ENCODE results near the gene DRAXIN. TPM values are rescaled to one million over a fixed set of nuclear protein-coding genes. Genes with fewer than 3 reads are reported as not detected.

Gene DRAXIN
- total RNA-seq, 2 donors from 2014 or later: 0.04 to 0.13 TPM

DNA sequence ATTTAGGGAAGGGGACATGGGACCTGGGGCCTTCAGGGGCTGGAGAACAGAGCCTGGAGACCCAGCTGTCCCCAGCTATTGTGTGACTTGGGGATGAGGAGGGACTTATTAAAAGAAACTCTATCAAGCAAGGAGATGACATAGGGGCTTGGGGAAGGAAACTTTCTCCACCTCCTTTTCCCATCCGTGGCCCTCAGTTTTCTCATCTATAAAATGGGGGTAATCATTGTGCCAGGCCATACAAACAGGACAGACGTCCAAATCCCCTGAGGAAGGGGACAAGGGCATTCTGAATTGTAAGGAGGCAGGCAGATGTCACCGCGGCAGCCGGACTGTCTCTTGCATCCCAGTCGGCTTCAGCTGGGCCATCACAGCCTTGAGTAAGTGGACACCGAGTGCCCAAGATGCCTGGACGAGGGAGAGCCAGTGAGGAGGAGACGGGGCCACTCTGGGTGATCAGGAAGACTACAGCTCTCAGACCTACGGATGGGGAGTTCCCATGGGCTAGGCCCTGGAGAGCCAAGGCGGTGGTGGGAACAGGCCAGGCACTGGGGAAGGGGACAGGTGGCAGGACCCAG is 39.2 kb upstream of the DRAXIN start:
- Mint-ChIP-seq H3K4me3 (no peak overlapping the region), H3K27me3 (no peaks in the 10 kb centered on the region)
- ATAC-seq (replicated peaks): no peak

DNA sequence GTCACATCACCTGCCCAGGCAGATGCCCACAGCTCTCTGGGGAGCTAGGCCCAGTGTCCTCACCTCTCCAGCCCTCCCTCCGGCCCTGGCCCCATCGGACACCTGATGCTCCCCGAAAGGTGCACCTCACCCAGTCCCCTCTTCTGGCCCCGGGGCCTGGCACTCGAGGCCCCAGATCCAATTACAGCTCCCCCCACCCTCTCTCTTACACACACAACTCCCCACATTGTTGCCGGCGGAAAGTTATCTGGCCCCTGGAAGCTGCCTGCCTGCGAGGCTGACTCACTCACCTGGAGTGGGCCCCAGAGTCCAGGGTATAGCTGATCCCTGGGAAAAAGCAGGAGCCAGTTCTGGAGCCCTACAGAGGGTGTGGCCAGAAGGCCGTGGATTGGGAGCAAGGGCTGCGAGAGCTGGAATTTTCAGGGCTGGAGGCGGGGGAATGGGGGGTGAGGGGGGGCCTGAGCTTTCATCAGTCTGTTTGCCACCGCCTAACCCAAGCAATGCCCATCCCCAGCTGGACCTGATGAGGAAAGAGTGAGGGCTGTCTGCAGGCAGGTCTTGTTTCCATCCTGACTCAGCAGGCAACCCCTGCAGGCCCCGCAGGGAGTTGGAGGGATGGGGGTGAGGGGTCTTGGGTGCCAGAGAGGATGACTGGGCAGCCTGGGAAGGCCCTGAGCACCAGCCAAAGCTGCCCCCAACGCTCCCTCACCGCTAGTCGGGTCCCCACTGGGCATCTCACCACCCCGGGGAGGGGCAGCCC is 38.2 kb upstream of the DRAXIN start:
- ATAC-seq (replicated peaks): no peak
- Mint-ChIP-seq H3K4me3 (peak overlapping the region; percentile 22), H3K27me3 (no peaks in the 10 kb centered on the region), H3K4me1 (peaks cover 5% of the 10 kb centered on the region), H3K27ac (no peak overlapping the region), H3K9me3 (no peaks in the 10 kb centered on the region), H3K36me3 (ENCODE audit: low read depth) (peaks cover 12% of the 10 kb centered on the region)

More for the DNA sequence above, 39.2 kb upstream of the DRAXIN start:
- Mint-ChIP-seq H3K4me1 (peaks cover 5% of the 10 kb centered on the region), H3K27ac (no peak overlapping the region), H3K36me3 (ENCODE audit: low read depth) (peaks cover 3% of the 10 kb centered on the region), H3K9me3 (no peaks in the 10 kb centered on the region)

DNA sequence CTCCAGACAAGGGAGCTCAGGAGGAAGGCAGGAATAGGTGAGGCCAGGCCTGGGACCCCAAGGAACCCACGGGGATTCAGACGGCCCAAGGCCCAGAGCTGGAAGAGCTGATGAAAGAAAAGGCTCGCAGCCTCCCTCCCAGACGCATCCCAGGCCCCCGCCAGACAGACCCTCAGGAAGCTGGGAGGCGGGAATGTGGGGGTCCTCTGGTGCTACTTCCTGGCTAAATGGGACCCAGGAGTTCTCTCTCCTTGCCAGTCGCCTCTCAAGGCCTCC is 37.7 kb upstream of the DRAXIN start:
- Mint-ChIP-seq H3K4me1 (peaks cover 5% of the 10 kb centered on the region), H3K36me3 (ENCODE audit: low read depth) (peaks cover 12% of the 10 kb centered on the region), H3K27ac (no peak overlapping the region), H3K4me3 (peak overlapping the region; percentile 22), H3K27me3 (no peaks in the 10 kb centered on the region), H3K9me3 (no peaks in the 10 kb centered on the region)
- ATAC-seq (replicated peaks): no peak

- Mint-ChIP-seq H3K36me3 (ENCODE audit: low read depth) (peaks cover 12% of the 10 kb centered on the region), H3K27ac (peak within 1 kb of the TSS; percentile 75), H3K4me3 (peak within 1 kb of the TSS; percentile 73), H3K27me3 (no peaks in the 10 kb centered on the region), H3K4me1 (peaks cover 5% of the 10 kb centered on the region), H3K9me3 (no peaks in the 10 kb centered on the region)
- ATAC-seq (replicated peaks): peak; percentile 87
These were observed 37.2 kb upstream of the DRAXIN start, which contains the start of the genes FBXO2 and FBXO44 for GRCh38 chr1:11654137-11654938. Gene FBXO2 (minus strand): TSS chr1:11654429. CDS start chr1:11654340, 89 bp downstream. Gene FBXO44 (plus strand): TSS chr1:11654877. CDS start chr1:11655836, 959 bp downstream.

DNA sequence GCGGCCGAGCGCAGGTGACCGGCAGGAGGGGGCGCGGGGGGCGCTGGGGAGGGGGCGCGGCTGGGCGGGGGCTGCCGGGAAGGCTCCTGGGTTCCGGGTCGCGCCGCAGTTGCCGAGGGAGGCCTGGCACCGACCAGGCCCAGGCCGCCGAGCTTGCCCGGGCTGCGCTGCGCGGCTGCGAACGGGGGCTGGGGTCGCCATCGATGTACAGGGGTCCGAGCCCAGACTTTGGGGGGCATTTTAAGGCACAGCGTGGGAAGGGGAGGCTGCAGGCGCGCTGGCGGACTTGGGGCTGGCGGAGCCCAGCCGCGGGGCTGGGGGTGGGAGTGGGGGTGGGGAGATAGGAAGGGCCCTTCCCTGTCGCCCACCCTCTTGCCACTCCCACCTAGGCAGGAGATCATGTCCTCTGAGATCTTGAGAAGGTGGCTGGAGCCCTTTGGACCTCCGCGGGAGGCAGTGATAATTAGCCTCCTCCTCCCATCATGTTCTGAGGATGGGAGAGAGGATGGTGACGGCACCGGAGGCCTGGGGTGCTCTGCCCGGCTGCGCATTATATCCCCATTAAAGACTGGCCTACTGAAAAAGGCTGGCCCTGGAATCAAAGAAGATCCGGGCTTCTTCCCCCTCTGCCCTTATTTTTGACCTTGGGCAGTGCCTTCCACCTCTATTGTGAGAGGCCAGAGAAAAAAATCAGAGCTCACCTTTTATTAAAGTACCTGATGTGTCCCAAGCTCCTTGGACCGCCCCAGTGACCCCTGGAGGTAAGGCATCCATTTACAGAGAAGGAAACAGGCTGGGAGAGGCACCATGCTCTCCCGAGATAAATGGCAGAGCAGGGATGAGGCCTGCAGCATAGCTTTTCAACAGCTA is 36.3 kb upstream of the DRAXIN start:
- Mint-ChIP-seq H3K4me3 (peak overlapping the region; percentile 73), H3K27me3 (no peaks in the 10 kb centered on the region), H3K4me1 (peaks cover 5% of the 10 kb centered on the region), H3K36me3 (ENCODE audit: low read depth) (peaks cover 19% of the 10 kb centered on the region), H3K9me3 (no peaks in the 10 kb centered on the region), H3K27ac (peak overlapping the region; percentile 75)
- peak; percentile 42 for ATAC-seq (replicated peaks)

DNA sequence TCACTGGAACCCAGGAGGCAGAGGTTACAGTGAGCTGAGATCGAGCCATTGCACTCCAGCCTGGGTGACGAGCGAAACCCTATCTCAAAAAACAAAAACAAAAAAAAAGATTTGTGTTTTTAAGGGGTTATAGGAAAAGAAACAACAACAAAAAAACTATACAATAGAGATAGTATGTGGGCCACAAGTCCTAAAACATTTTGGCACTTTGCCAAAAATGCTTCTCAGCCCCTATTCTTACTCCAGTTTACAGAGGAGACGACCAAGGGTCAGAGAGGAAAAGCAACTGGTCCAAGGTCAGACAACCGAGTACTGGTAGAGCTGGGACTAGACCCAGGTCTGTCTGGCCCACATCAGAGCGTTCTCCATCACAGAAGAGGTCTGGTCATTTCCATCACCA is 33.9 kb upstream of the DRAXIN start:
- Mint-ChIP-seq H3K27me3 (no peaks in the 10 kb centered on the region), H3K27ac (no peak overlapping the region), H3K36me3 (ENCODE audit: low read depth) (peaks cover 31% of the 10 kb centered on the region), H3K4me1 (no peaks in the 10 kb centered on the region), H3K9me3 (no peaks in the 10 kb centered on the region), H3K4me3 (no peak overlapping the region)
- ATAC-seq (replicated peaks): no peak

DNA sequence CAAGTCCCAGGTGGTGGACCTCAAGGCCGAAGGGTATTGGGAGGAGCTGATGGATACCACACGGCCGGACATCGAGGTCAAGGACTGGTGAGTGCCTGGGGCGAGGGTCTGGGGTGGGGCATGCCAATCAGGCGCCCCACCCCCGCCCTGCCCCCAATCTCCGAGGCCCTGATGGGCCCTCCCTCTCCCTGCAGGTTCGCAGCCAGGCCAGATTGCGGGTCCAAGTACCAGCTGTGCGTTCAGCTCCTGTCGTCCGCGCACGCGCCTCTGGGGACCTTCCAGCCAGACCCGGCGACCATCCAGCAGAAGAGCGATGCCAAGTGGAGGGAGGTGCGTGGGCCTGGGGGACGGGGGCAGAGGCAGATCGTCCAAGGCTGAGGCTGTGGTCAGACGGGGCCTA is 33.0 kb upstream of the DRAXIN start:
- Mint-ChIP-seq H3K27ac (no peak overlapping the region), H3K4me1 (no peaks in the 10 kb centered on the region), H3K36me3 (ENCODE audit: low read depth) (peaks cover 36% of the 10 kb centered on the region), H3K4me3 (no peak overlapping the region), H3K9me3 (no peaks in the 10 kb centered on the region), H3K27me3 (no peaks in the 10 kb centered on the region)
- ATAC-seq (replicated peaks): no peak

- no peaks in the 10 kb centered on the region for H3K4me1 Mint-ChIP-seq
- H3K27me3 Mint-ChIP-seq: no peaks in the 10 kb centered on the region
- H3K4me3 Mint-ChIP-seq: no peak overlapping the region
- no peaks in the 10 kb centered on the region for H3K9me3 Mint-ChIP-seq
- ATAC-seq (replicated peaks): no peak
- no peak overlapping the region for H3K27ac Mint-ChIP-seq
- peaks cover 36% of the 10 kb centered on the region for H3K36me3 Mint-ChIP-seq (ENCODE audit: low read depth)
These were observed 31.8 kb upstream of the DRAXIN start for GRCh38 chr1:11659748-11660147.

DNA sequence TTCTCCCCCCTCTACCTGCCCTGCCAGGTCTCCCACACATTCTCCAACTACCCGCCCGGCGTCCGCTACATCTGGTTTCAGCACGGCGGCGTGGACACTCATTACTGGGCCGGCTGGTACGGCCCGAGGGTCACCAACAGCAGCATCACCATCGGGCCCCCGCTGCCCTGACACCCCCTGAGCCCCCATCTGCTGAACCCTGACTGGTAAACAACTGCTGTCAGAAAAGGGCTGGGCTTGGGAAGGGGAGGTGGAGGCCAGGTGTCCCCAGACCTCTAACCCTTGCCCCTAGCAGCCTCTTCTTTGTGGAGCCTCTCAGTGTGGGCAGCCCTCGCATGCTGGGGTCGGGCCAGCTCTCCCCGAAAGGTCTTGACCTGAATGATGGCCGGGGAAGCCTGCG is 30.4 kb upstream of the DRAXIN start:
- H3K27ac Mint-ChIP-seq: no peak overlapping the region
- H3K4me1 Mint-ChIP-seq: no peaks in the 10 kb centered on the region
- no peaks in the 10 kb centered on the region for H3K27me3 Mint-ChIP-seq
- H3K9me3 Mint-ChIP-seq: no peaks in the 10 kb centered on the region
- no peak for ATAC-seq (replicated peaks)
- peaks cover 36% of the 10 kb centered on the region for H3K36me3 Mint-ChIP-seq (ENCODE audit: low read depth)
- no peak overlapping the region for H3K4me3 Mint-ChIP-seq

DNA sequence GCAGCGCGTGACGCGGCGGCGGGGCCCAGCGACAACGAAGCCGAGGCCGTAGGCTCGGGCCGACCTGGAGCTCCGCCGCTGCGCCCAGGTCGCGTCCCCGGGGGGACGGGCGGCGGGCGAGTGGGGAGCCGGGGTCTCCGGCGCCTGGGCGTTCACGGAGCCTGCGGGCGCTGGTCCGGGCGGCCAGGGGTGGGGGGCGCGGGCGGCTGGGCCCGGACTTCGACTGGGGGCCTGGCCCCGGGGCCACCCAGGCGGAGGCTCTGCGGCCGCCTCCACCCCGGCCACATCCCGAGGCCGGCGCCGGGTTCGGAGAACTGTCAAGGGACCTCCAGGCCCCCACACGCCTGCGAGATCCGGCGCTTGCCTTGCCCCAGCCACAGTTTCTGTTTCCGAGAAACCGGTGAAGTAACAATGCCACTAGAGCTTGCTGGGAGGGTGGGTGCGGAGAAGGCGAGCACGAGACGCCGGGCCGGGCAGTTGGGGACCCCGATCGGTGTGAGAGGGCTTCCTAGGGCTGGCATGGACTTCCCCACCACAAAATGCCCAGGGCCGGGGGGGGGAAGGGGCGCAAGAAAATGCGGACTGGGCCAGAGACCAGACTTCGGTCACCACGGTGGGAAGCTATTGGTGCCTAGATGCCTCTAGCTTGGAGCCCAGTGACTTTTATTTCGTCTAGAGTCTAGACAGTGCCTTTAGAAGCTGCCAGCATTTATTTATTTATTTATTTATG is 27.0 kb upstream of the DRAXIN start:
- peaks cover 24% of the 10 kb centered on the region for H3K36me3 Mint-ChIP-seq (ENCODE audit: low read depth)

DNA sequence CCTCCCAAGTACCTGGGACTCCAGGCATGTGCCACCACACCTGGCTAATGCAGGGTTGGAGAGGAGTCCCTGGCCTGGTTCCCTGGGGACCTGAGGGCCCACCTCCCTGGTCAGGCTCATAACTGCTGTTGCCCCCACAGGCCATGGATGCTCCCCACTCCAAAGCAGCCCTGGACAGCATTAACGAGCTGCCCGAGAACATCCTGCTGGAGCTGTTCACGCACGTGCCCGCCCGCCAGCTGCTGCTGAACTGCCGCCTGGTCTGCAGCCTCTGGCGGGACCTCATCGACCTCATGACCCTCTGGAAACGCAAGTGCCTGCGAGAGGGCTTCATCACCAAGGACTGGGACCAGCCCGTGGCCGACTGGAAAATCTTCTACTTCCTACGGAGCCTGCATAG is 23.0 kb upstream of the DRAXIN start:
- Mint-ChIP-seq H3K4me3 (no peak overlapping the region), H3K9me3 (no peaks in the 10 kb centered on the region), H3K4me1 (no peaks in the 10 kb centered on the region), H3K36me3 (ENCODE audit: low read depth) (peaks cover 16% of the 10 kb centered on the region), H3K27ac (no peak overlapping the region), H3K27me3 (no peaks in the 10 kb centered on the region)
- no peak for ATAC-seq (replicated peaks)

More for the DNA sequence above, 27.0 kb upstream of the DRAXIN start:
- peak; percentile 68 for ATAC-seq (replicated peaks)
- Mint-ChIP-seq H3K4me1 (no peaks in the 10 kb centered on the region), H3K9me3 (no peaks in the 10 kb centered on the region), H3K27ac (no peak overlapping the region), H3K4me3 (peak overlapping the region; percentile 59), H3K27me3 (no peaks in the 10 kb centered on the region)

- no peaks in the 10 kb centered on the region for H3K27me3 Mint-ChIP-seq
- H3K36me3 Mint-ChIP-seq (ENCODE audit: low read depth): peaks cover 36% of the 10 kb centered on the region
- H3K4me1 Mint-ChIP-seq: no peaks in the 10 kb centered on the region
- H3K4me3 Mint-ChIP-seq: no peak overlapping the region
- H3K9me3 Mint-ChIP-seq: no peaks in the 10 kb centered on the region
- ATAC-seq (replicated peaks): no peak
- no peak overlapping the region for H3K27ac Mint-ChIP-seq
These were observed 20.8 kb upstream of the DRAXIN start for GRCh38 chr1:11670747-11671146.

DNA sequence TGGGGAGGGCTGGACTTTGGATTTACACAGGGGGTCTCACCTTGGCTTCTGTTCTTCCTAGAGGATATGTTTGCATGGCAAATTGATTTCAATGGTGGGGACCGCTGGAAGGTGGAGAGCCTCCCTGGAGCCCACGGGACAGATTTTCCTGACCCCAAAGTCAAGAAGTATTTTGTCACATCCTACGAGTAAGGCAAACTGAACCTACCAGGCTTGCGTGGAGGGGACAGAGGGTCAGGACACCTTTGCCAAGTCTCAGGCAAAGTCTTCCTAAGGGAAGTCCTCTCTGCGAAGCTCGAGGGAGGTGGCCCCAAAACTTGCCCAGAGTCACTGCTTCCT is 20.3 kb upstream of the DRAXIN start:
- peaks cover 40% of the 10 kb centered on the region for H3K36me3 Mint-ChIP-seq (ENCODE audit: low read depth)

More for the DNA sequence above, 20.3 kb upstream of the DRAXIN start:
- H3K9me3 Mint-ChIP-seq: no peaks in the 10 kb centered on the region
- no peak for ATAC-seq (replicated peaks)
- H3K27ac Mint-ChIP-seq: no peak overlapping the region
- H3K4me1 Mint-ChIP-seq: no peaks in the 10 kb centered on the region
- H3K4me3 Mint-ChIP-seq: no peak overlapping the region
- H3K27me3 Mint-ChIP-seq: no peaks in the 10 kb centered on the region

Data from activated T-helper 17 cell treated with anti-CD3 and anti-CD28 coated beads, Interleukin-2, amount 50 U/mL, for 72 hours (primary cell).